DOHH2 (cell line): ENCODE measurements around the gene GRID1.

ENCODE experiments used
- EZH2phosphoT487 ChIP-seq: fragments of 200-600 bp; sonication (generic); IDR thresholded peaks from 2 replicates; pipeline ENCODE4 v1.6.1; 2017; ENCODE audit warnings: borderline replicate concordance, mild to moderate bottlenecking, antibody characterized with exemption, low read length, moderate library complexity, mixed read lengths
- TF ChIP-seq, protein P1 (sequence below): fragments of 200-600 bp; sonication (generic); IDR thresholded peaks from one replicate; pipeline ENCODE4 v1.5.1; 2014; ENCODE audit warnings: antibody characterized with exemption, mild to moderate bottlenecking, low read depth, low read length; ENCODE audit not compliant: poor library complexity, severe bottlenecking

GRCh38 chr10:86085136-86085535, 281.5 kb downstream of the GRID1 start:
- TF ChIP-seq, protein P1, sequence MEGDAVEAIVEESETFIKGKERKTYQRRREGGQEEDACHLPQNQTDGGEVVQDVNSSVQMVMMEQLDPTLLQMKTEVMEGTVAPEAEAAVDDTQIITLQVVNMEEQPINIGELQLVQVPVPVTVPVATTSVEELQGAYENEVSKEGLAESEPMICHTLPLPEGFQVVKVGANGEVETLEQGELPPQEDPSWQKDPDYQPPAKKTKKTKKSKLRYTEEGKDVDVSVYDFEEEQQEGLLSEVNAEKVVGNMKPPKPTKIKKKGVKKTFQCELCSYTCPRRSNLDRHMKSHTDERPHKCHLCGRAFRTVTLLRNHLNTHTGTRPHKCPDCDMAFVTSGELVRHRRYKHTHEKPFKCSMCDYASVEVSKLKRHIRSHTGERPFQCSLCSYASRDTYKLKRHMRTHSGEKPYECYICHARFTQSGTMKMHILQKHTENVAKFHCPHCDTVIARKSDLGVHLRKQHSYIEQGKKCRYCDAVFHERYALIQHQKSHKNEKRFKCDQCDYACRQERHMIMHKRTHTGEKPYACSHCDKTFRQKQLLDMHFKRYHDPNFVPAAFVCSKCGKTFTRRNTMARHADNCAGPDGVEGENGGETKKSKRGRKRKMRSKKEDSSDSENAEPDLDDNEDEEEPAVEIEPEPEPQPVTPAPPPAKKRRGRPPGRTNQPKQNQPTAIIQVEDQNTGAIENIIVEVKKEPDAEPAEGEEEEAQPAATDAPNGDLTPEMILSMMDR = no peak
- no peak for TF ChIP-seq EZH2phosphoT487
